HUES48 (cell line): ENCODE data around the gene FAXDC2.
A peak's percentile ranks its signal among the peaks of the same experiment; 100 is the strongest.

Experiments
- H3K27ac ChIP-seq: one replicate; pipeline ENCODE4 v1.7.0; 2013; ENCODE audit warnings: low read depth, low read length, inconsistent platforms
- H3K27me3 ChIP-seq: 2 replicates; pipeline ENCODE4 v1.6.1; 2013; ENCODE audit warnings: mild to moderate bottlenecking, low read length; ENCODE audit not compliant: control insufficient read depth, insufficient read depth
- H3K36me3 ChIP-seq: 2 replicates; pipeline ENCODE4 v1.6.1; 2013; ENCODE audit warnings: low read length; ENCODE audit not compliant: control insufficient read depth, insufficient read depth
- H3K4me1 ChIP-seq: 2 replicates; pipeline ENCODE4 v1.6.1; 2013; ENCODE audit warnings: mild to moderate bottlenecking, low read length; ENCODE audit not compliant: control insufficient read depth, insufficient read depth
- H3K4me3 ChIP-seq: 2 replicates; pipeline ENCODE4 v1.5.1; 2013; ENCODE audit warnings: mild to moderate bottlenecking, low read depth, low read length
- H3K9ac ChIP-seq: 2 replicates; pipeline ENCODE4 v1.6.1; 2013; ENCODE audit warnings: mild to moderate bottlenecking, low read depth, low read length, moderate library complexity
- H3K9me3 ChIP-seq: 2 replicates; pipeline ENCODE4 v1.6.1; 2013; ENCODE audit warnings: low read length; ENCODE audit not compliant: control insufficient read depth, insufficient read depth

FAXDC2 gene

GRCh38 chr5:154860765-154861164 lies 10.4 kb upstream of the FAXDC2 start:
- H3K9ac ChIP-seq: no peak overlapping the region
- peaks cover 18% of the 10 kb centered on the region for H3K4me1 ChIP-seq
- no peak overlapping the region for H3K4me3 ChIP-seq
- no peaks in the 10 kb centered on the region for H3K9me3 ChIP-seq
- H3K36me3 ChIP-seq: peaks cover 29% of the 10 kb centered on the region
- no peak overlapping the region for H3K27ac ChIP-seq
- no peaks in the 10 kb centered on the region for H3K27me3 ChIP-seq

DNA sequence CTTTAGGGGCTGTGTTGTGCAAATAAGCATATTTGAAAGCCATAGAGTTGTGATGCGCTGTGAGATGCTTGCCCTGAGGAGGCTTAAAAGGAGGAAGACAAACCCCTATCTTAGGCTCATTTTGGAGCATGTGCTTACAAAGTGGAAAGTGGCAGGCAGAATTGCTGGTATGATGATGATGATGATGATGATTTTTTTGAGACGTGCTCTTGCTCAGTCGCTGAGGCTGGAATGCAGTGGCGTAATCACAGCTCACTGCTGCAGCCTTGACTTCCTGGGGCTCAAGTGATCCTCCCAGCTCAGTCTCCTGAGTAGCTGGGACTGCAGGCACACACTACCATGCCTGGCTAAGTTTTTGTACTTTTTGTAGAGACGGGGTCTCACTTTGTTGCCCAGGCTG lies 9.7 kb upstream of the FAXDC2 start:
- Histone ChIP-seq H3K27ac (peak overlapping the region; percentile 99), H3K4me3 (peak overlapping the region; percentile 82), H3K9me3 (no peaks in the 10 kb centered on the region), H3K9ac (no peak overlapping the region), H3K36me3 (peaks cover 23% of the 10 kb centered on the region), H3K27me3 (no peaks in the 10 kb centered on the region), H3K4me1 (peaks cover 18% of the 10 kb centered on the region)

GRCh38 chr5:154858972-154859871 lies 8.8 kb upstream of the FAXDC2 start:
- H3K4me1 ChIP-seq: peaks cover 18% of the 10 kb centered on the region
- peak overlapping the region; percentile 82 for H3K4me3 ChIP-seq
- peaks cover 14% of the 10 kb centered on the region for H3K36me3 ChIP-seq

DNA sequence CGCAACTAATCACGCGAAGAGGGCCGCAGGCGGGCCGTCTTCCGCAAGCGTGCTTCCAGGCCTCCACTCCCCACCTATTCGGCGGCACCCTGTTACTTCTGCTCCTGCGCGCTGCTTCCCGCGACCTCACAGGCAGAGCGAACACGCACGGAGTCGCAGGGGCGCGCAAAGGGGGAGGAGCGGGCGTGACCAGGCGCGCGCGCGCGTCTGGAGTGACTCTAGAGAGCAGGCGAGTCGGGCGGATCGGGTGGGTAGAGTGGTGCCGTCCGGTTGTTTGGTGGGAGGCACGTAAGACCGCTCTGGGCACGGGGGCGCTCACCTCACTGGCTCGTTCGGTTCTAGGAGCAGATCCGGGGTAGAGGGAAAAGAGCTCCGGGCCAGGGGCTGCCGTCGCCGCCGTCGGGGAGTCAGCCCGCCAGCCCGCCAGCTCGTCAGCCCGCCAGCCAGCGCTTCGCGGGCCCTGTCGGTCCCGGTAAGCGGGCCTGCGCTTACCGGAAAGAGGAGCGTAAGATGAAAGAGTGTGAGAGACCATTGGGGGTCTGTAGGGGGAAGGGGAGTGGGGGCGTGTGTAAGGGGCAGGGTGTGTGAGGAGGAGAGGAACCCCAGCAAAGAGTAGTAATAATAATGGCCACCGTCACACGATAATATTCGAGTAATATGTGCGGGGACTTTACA lies 8.0 kb upstream of the FAXDC2 start, which contains the start of gene CNOT8:
Gene CNOT8 (plus strand): TSS at position 331 of the 675 bp plus-strand sequence. CDS start 4,652 bp downstream, outside the sequence.
- peak within 1 kb of the TSS; percentile 82 for H3K4me3 ChIP-seq
- peak within 1 kb of the TSS; percentile 95 for H3K9ac ChIP-seq

More at GRCh38 chr5:154858972-154859871, 8.8 kb upstream of the FAXDC2 start:
- Histone ChIP-seq H3K27ac (peak overlapping the region; percentile 99), H3K27me3 (no peaks in the 10 kb centered on the region), H3K9me3 (no peaks in the 10 kb centered on the region), H3K9ac (peak overlapping the region; percentile 95)

GRCh38 chr5:154857530-154858296 lies 7.3 kb upstream of the FAXDC2 start:
- H3K4me3 ChIP-seq: peak overlapping the region; percentile 82
- H3K36me3 ChIP-seq: 0 out of 2 replicates have a peak, but pooled peaks cover 1% of the 10 kb centered on the region
- H3K4me1 ChIP-seq: peaks cover 18% of the 10 kb centered on the region
- H3K9ac ChIP-seq: peak overlapping the region; percentile 95
- no peaks in the 10 kb centered on the region for H3K9me3 ChIP-seq
- H3K27me3 ChIP-seq: no peaks in the 10 kb centered on the region
- peak overlapping the region; percentile 99 for H3K27ac ChIP-seq

More for the DNA sequence above, 8.0 kb upstream of the FAXDC2 start, which contains the start of gene CNOT8:
- Histone ChIP-seq H3K27me3 (no peaks in the 10 kb centered on the region), H3K27ac (peak within 1 kb of the TSS; percentile 99), H3K36me3 (peaks cover 9% of the 10 kb centered on the region), H3K9me3 (no peaks in the 10 kb centered on the region), H3K4me1 (peaks cover 18% of the 10 kb centered on the region)

- Histone ChIP-seq H3K9me3 (no peaks in the 10 kb centered on the region), H3K27ac (peak overlapping the region; percentile 87), H3K4me1 (peaks cover 16% of the 10 kb centered on the region; the same call in 1 of the 2 replicates), H3K36me3 (no peaks in the 10 kb centered on the region), H3K27me3 (no peaks in the 10 kb centered on the region), H3K4me3 (no peak overlapping the region), H3K9ac (no peak overlapping the region)
These were observed 948 bp upstream of the FAXDC2 start for GRCh38 chr5:154851351-154851750.

- H3K9ac ChIP-seq: peak overlapping the region; percentile 74
- no peaks in the 10 kb centered on the region for H3K27me3 ChIP-seq
- peaks cover 16% of the 10 kb centered on the region; the same call in 1 of the 2 replicates for H3K4me1 ChIP-seq
- H3K27ac ChIP-seq: peak overlapping the region; percentile 87
- no peaks in the 10 kb centered on the region for H3K9me3 ChIP-seq
- no peaks in the 10 kb centered on the region for H3K36me3 ChIP-seq
- H3K4me3 ChIP-seq: peak overlapping the region; percentile 68
These were observed 607 bp downstream of the FAXDC2 start for GRCh38 chr5:154849791-154850201.

- Histone ChIP-seq H3K27me3 (no peaks in the 10 kb centered on the region), H3K36me3 (no peaks in the 10 kb centered on the region), H3K4me3 (no peak overlapping the region), H3K4me1 (peaks cover 16% of the 10 kb centered on the region; the same call in 1 of the 2 replicates), H3K27ac (no peak overlapping the region), H3K9me3 (no peaks in the 10 kb centered on the region), H3K9ac (no peak overlapping the region)
These were observed 1.1 kb downstream of the FAXDC2 start for GRCh38 chr5:154849264-154849785.

DNA sequence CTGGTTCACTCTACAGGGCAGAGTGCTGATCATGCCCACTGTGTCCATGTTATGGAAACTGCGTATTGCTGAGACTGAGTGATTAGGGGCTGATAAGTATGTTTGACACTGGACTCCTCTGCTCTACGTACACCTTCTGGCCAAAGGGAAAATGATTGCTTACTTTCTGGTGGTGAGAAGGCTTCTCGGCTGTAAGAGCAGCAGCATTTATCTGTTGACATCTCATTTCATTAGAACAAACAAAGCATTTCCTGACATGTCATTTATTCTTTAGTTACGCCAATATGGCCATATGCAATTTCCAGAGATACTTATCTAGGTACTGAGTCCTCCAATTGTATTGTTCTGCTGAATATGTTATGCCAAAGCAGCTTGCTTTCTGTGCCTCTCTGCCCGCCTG lies 5.6 kb downstream of the FAXDC2 start:
- Histone ChIP-seq H3K27me3 (no peaks in the 10 kb centered on the region), H3K9ac (no peak overlapping the region), H3K9me3 (no peaks in the 10 kb centered on the region), H3K27ac (no peak overlapping the region), H3K4me3 (no peak overlapping the region), H3K4me1 (0 out of 2 replicates have a peak, but pooled peaks cover 4% of the 10 kb centered on the region), H3K36me3 (no peaks in the 10 kb centered on the region)
